Cardiac muscle cell (in vitro differentiated cells and primary cell): ENCODE data around the gene MTHFSD. TPM values are rescaled to one million over a fixed set of nuclear protein-coding genes. Genes with fewer than 3 reads are reported as not detected.
A peak's percentile ranks its signal among the peaks of the same experiment; 100 is the strongest.

ENCODE experiments used
- DNase-seq, 2 donors: peaks; one replicate each; pipeline versions ENCODE4 v3.0.0 to v3.0.0-alpha.2; 2010 to 2017; ENCODE audit warnings: low read depth in 1 of 2, low spot score in 1 of 2
- H3K27ac ChIP-seq: fragments of 200-600 bp; sonication (generic); 2 replicates; pipeline ENCODE4 v1.5.1; 2016
- H3K27me3 ChIP-seq: fragments of 200-600 bp; sonication (generic); 2 replicates; pipeline ENCODE4 v1.6.0; 2016; ENCODE audit warnings: control low read depth
- H3K36me3 ChIP-seq: fragments of 200-600 bp; sonication (generic); 2 replicates; pipeline ENCODE4 v1.5.1; 2016; ENCODE audit warnings: control low read depth
- H3K4me1 ChIP-seq: fragments of 200-600 bp; sonication (generic); 2 replicates; pipeline ENCODE4 v1.8.1; 2017; ENCODE audit warnings: low read depth, mild to moderate bottlenecking, mixed run types
- H3K4me3 ChIP-seq: fragments of 200-600 bp; sonication (generic); 2 replicates; pipeline ENCODE4 v1.5.1; 2016; ENCODE audit warnings: mild to moderate bottlenecking
- H3K9me3 ChIP-seq: fragments of 200-600 bp; sonication (generic); 2 replicates; pipeline ENCODE4 v1.5.1; 2017; ENCODE audit warnings: low read depth, mild to moderate bottlenecking, control low read depth
- CTCF ChIP-seq: IDR thresholded peaks from 2 replicates; pipeline ENCODE4 v1.5.1; 2012; ENCODE audit warnings: low read depth, mild to moderate bottlenecking, low read length
- polyA plus RNA-seq: library from polyadenylated mRNA; unstranded; fragments of >200 nt; fragmentation: Nextera tagmentation; extraction: Ambion mirVana; gene quantifications from 2 replicates; pipeline ENCODE4 v1.2.1, GENCODE V29; 2016
- total RNA-seq: library from RNA; depleted of rRNA; stranded (reverse); fragments of >200 nt; gene quantifications from 2 replicates; pipeline ENCODE4 v1.2.3, GENCODE V29; 2016

Gene MTHFSD
- total and polyA plus RNA-seq, 2 experiments from 2014 or later, result 23.0 to 36.0 TPM

GRCh38 chr16:86523166-86523740, 31.8 kb downstream of the MTHFSD start:
- DNase-seq, result no peak
- no peak overlapping the region for H3K27ac ChIP-seq
- TF ChIP-seq CTCF, result no peak
- H3K4me1 ChIP-seq, result peaks cover 8% of the 10 kb centered on the region
- H3K9me3 ChIP-seq, result no peaks in the 10 kb centered on the region
- H3K27me3 ChIP-seq, result peaks cover 19% of the 10 kb centered on the region
- H3K36me3 ChIP-seq, result no peaks in the 10 kb centered on the region
- H3K4me3 ChIP-seq, result no peak overlapping the region

DNA sequence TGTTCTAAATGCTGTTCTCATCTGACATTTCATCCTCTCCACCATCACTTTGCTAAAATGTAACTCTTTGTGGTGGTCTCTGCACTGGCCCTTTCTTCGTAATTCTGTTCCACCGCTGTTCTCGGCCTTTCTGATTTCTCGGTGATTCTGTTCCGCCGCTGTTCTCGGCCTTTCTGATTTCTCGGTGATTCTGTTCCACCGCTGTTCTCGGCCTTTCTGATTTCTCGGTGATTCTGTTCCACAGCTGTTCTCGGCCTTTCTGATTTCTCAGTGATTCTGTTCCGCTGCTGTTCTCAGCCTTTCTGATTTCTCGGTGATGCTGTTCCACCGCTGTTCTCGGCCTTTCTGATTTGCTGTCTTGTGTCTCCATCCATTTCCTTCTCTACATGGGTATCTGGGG, 32.4 kb downstream of the MTHFSD start:
- Histone ChIP-seq H3K36me3 (no peaks in the 10 kb centered on the region), H3K9me3 (no peaks in the 10 kb centered on the region), H3K27ac (no peak overlapping the region), H3K4me3 (no peak overlapping the region), H3K4me1 (peaks cover 4% of the 10 kb centered on the region), H3K27me3 (peaks cover 20% of the 10 kb centered on the region)
- no peak for TF ChIP-seq CTCF
- no peak for DNase-seq

- H3K27me3 ChIP-seq, result peaks cover 31% of the 10 kb centered on the region
- no peaks in the 10 kb centered on the region for H3K4me1 ChIP-seq
- no peak overlapping the region for H3K4me3 ChIP-seq
- no peaks in the 10 kb centered on the region for H3K36me3 ChIP-seq
- TF ChIP-seq CTCF, result no peak
- no peak overlapping the region for H3K27ac ChIP-seq
- no peak for DNase-seq
- no peaks in the 10 kb centered on the region for H3K9me3 ChIP-seq
Observed at GRCh38 chr16:86521236-86522197, 33.5 kb downstream of the MTHFSD start.

- H3K4me3 ChIP-seq, result no peak overlapping the region
- no peak overlapping the region for H3K27ac ChIP-seq
- H3K9me3 ChIP-seq, result no peaks in the 10 kb centered on the region
- no peak for TF ChIP-seq CTCF
- DNase-seq, result no peak
- peaks cover 4% of the 10 kb centered on the region for H3K4me1 ChIP-seq
- H3K36me3 ChIP-seq, result no peaks in the 10 kb centered on the region
- H3K27me3 ChIP-seq, result peaks cover 41% of the 10 kb centered on the region
Observed at GRCh38 chr16:86520317-86521210, 34.5 kb downstream of the MTHFSD start.

DNA sequence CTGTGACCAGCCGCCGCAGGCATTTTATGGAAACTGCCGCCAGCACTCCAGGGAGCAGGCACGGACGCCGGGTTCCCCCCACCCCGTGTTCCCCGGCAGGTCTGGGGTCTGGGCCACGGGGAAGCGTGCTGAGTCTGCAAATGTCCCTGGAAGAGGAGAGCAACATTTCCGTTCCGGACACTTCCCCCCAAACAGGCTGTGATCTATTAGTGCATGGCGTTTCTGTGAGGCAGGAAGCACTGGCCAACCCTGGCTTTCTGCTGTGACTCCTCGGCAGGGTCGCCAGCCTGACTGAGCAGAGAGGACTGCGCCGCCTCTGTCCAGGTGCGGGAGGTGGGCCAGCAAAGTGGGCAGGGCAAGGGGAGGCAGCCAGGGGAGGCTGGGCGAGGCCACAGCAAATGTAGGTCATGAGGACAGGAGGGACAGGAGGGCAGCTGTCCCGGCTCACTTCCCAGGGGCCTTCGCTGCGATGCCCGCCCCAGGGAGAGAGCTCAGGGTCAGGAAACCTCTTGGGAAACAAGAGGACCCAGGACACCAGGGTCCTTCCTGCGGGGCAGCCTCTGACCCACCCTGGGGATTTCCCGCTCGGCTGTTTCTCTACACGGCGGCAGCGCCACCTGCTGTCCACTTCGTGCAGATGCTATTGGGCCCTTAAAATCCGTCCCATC, 35.3 kb downstream of the MTHFSD start:
- Histone ChIP-seq H3K27me3 (peaks cover 48% of the 10 kb centered on the region), H3K4me3 (no peak overlapping the region), H3K4me1 (peaks cover 7% of the 10 kb centered on the region), H3K9me3 (no peaks in the 10 kb centered on the region), H3K27ac (no peak overlapping the region), H3K36me3 (no peaks in the 10 kb centered on the region)
- peak; percentile 91 for TF ChIP-seq CTCF
- peak; percentile 59 to 83 for DNase-seq
